ENCODE measurements around the gene ZNF227. TPM values are rescaled to one million over a fixed set of nuclear protein-coding genes. Genes with fewer than 3 reads are reported as not detected.
"Not testable (repeated sequence)": the region's sequence is repeated elsewhere in the genome, so short reads cannot be mapped to it uniquely, and the experiment has no call there.

The ZNF227 gene
- total RNA-seq, 4 donors from 2014 or later, result 9.9 to 18.2 (median 14.2) TPM

DNA sequence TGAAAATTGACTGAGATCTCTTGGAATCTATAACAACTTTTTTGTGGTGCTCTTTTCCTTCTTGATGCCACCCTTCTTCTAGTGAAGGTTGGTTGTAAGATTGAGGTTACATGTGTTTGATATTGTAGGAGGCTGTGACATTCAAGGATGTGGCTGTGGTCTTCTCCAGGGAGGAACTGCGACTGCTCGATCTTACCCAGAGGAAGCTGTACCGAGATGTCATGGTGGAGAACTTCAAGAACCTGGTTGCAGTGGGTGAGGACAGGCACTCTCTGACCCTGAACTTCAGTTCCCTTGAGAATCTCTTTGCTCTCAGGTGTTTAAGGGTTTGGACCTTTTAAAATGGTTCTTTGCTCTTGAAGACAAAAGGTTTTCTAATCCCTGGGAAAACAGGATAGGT lies 16.0 kb downstream of the ZNF227 start:
- no peaks in the 10 kb centered on the region for H3K27me3 ChIP-seq
- H3K27ac ChIP-seq, result no peak overlapping the region
- H3K9me3 ChIP-seq, result peaks cover 0 to 59% (median 0%) of the 10 kb centered on the region in 4 donors
- peaks cover 0 to 76% (median 9%) of the 10 kb centered on the region in 3 donors for H3K36me3 ChIP-seq
- TF ChIP-seq, protein P1, sequence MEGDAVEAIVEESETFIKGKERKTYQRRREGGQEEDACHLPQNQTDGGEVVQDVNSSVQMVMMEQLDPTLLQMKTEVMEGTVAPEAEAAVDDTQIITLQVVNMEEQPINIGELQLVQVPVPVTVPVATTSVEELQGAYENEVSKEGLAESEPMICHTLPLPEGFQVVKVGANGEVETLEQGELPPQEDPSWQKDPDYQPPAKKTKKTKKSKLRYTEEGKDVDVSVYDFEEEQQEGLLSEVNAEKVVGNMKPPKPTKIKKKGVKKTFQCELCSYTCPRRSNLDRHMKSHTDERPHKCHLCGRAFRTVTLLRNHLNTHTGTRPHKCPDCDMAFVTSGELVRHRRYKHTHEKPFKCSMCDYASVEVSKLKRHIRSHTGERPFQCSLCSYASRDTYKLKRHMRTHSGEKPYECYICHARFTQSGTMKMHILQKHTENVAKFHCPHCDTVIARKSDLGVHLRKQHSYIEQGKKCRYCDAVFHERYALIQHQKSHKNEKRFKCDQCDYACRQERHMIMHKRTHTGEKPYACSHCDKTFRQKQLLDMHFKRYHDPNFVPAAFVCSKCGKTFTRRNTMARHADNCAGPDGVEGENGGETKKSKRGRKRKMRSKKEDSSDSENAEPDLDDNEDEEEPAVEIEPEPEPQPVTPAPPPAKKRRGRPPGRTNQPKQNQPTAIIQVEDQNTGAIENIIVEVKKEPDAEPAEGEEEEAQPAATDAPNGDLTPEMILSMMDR (IDR thresholded peaks at IDR 0.05), result no peak
- no peak for TF ChIP-seq POLR2A (IDR thresholded peaks at IDR 0.05)
- DNase-seq, result no peak
- no peaks in the 10 kb centered on the region for H3K4me1 ChIP-seq
- no peak overlapping the region for H3K4me3 ChIP-seq

DNA sequence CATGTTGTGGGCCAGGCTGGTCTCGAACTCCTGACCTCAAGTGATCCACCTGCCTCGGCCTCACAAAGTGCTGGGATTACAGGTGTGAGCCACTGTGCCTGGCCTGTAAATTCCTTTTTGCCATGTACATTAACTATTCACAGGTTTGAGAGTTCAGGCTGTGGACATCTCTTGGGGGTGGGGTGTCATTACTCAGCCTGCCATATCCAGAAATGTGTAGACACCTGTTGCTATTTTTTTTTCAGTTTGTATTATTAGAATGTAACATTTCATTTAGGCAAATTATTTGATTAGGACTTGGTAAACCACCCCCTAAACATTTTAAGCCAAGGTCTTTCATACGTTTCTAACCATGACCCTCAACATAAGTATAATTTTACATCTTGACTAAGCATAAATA lies 20.5 kb downstream of the ZNF227 start:
- no peak for DNase-seq
- TF ChIP-seq, protein P1 (IDR thresholded peaks at IDR 0.05), result no peak
- TF ChIP-seq POLR2A (IDR thresholded peaks at IDR 0.05), result no peak
- peaks cover 0 to 79% (median 10%) of the 10 kb centered on the region in 4 donors for H3K9me3 ChIP-seq
- H3K27ac ChIP-seq, result no peak overlapping the region
- H3K36me3 ChIP-seq, result peaks cover 0 to 91% (median 24%) of the 10 kb centered on the region in 3 donors
- no peaks in the 10 kb centered on the region for H3K27me3 ChIP-seq
- no peaks in the 10 kb centered on the region for H3K4me1 ChIP-seq
- no peak overlapping the region for H3K4me3 ChIP-seq

DNA sequence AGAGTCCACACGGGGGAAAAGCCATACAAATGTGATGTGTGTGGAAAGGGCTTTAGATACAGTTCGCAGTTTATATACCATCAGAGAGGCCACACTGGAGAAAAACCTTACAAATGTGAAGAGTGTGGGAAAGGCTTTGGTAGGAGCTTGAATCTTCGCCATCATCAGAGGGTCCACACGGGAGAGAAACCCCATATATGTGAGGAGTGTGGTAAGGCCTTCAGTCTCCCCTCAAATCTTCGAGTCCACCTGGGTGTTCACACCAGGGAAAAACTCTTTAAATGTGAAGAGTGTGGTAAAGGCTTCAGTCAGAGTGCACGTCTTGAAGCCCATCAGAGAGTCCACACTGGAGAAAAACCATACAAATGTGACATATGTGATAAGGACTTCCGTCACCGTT lies 24.1 kb downstream of the ZNF227 start:
- Histone ChIP-seq H3K4me3 (no peak overlapping the region), H3K27ac (no peak overlapping the region), H3K9me3 (peaks cover 0 to 68% (median 10%) of the 10 kb centered on the region in 4 donors), H3K36me3 (peaks cover 0 to 56% (median 15%) of the 10 kb centered on the region in 3 donors), H3K4me1 (no peaks in the 10 kb centered on the region), H3K27me3 (no peaks in the 10 kb centered on the region)
- no peak for DNase-seq
- no peak for TF ChIP-seq POLR2A (IDR thresholded peaks at IDR 0.05)
- TF ChIP-seq, protein P1 (IDR thresholded peaks at IDR 0.05), result no peak

DNA sequence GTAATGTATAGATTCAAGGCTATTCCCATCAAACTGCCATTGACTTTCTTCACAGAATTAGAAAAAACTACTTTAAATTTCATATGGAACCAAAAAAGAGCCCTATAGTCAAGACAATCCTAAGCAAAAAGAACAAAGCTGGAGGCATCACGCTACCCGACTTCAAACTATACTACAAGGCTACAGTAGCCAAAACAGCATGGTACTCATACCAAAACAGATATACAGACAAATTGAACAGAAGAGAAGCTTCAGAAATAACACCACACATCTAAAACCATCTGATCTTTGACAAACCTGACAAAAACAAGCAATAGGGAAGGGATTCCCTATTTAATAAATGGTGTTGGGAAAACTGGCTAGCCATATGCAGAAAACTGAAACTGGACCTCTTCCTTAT lies 40.0 kb downstream of the ZNF227 start:
- not testable (repeated sequence) for H3K27me3 ChIP-seq, H3K4me3 ChIP-seq, DNase-seq, H3K4me1 ChIP-seq, H3K27ac ChIP-seq, H3K36me3 ChIP-seq
- peaks cover 0 to 72% (median 9%) of the 10 kb centered on the region in 4 donors for H3K9me3 ChIP-seq

DNA sequence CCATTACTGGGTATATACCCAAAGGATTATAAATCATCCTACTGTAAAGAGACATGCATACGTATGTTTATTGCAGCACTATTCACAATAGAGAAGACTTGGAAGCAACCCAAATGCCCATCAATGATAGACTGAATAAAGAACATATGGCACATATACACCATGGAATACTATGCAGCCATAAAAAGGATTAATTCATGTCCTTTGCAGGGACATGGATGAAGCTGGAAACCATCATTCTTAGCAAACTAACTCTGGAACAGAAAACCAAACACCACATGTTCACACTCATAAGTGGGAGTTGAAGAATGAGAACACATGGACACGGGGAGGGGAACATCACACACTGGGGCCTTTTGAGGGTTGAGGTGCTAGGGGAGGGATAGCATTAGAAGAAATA lies 41.1 kb downstream of the ZNF227 start:
- DNase-seq, H3K36me3 ChIP-seq, H3K27ac ChIP-seq, H3K27me3 ChIP-seq, H3K4me3 ChIP-seq, H3K4me1 ChIP-seq: not testable (repeated sequence)
- H3K9me3 ChIP-seq, result peaks cover 0 to 62% (median 9%) of the 10 kb centered on the region in 4 donors

DNA sequence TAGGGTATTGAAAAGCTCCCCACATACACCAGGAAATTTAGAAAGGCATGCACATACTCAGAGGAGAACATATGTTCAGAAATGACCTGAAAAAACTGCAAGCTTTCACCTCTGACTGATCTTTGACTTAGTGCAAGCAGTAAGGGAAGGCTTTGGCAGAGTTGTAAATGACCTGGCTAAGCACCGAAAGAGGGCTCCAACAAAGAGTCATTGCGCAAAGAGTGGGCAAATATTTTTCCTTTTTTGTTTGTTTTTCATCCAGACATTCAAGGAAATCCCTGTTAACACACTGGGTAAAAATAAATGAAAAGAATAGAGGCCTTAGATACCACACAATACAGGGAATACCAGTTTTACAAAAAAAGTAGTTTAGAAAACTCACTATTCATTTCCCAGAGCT lies 42.2 kb downstream of the ZNF227 start:
- Histone ChIP-seq H3K36me3 (no peaks in the 10 kb centered on the region), H3K4me3 (no peak overlapping the region), H3K27me3 (no peaks in the 10 kb centered on the region), H3K4me1 (no peaks in the 10 kb centered on the region), H3K27ac (no peak overlapping the region), H3K9me3 (peaks cover 0 to 56% (median 7%) of the 10 kb centered on the region in 4 donors)
- TF ChIP-seq POLR2A (IDR thresholded peaks at IDR 0.05), result no peak
- TF ChIP-seq, protein P1 (IDR thresholded peaks at IDR 0.05), result no peak
- no peak for DNase-seq

All from Peyer's patch (tissue), 4 donors.